Ascending aorta (tissue), 2 donors: ENCODE measurements around the gene GRAMD2B. TPM values are rescaled to one million over a fixed set of nuclear protein-coding genes. Genes with fewer than 3 reads are reported as not detected.

Experiments
- DNase-seq, 2 donors: peaks; one replicate each; pipeline ENCODE4 v3.0.0-alpha.2; 2019; ENCODE audit warnings: low spot score in 2 of 2
- H3K27ac ChIP-seq, 2 donors: fragments of 200-600 bp; sonication (generic); one replicate each; pipeline ENCODE4 v1.5.1; 2016 to 2017; ENCODE audit warnings: mild to moderate bottlenecking in 1 of 2
- H3K27me3 ChIP-seq: fragments of 200-600 bp; sonication (generic); one replicate; pipeline ENCODE4 v1.5.1; 2017
- H3K36me3 ChIP-seq, 2 donors: fragments of 200-600 bp; sonication (generic); one replicate each; pipeline ENCODE4 v1.5.1; 2016
- H3K4me1 ChIP-seq, 2 donors: fragments of 200-600 bp; sonication (generic); one replicate each; pipeline ENCODE4 v1.5.1; 2016 to 2017; ENCODE audit warnings: mild to moderate bottlenecking in 1 of 2
- H3K4me3 ChIP-seq, 2 donors: fragments of 200-600 bp; sonication (generic); one replicate each; pipeline ENCODE4 v1.5.1; 2016 to 2017; ENCODE audit warnings: mild to moderate bottlenecking in 1 of 2
- H3K9me3 ChIP-seq, 2 donors: fragments of 200-600 bp; sonication (generic); one replicate each; pipeline ENCODE4 v1.5.1; 2016
- CTCF ChIP-seq, 3 experiments: fragments of 200-600 bp in 2 of 3; fragments of 450-650 bp in 1 of 3; sonication (generic) in 2 of 3; IDR thresholded peaks; one replicate each; pipeline ENCODE4 v1.5.1; 2016 to 2019; ENCODE audit warnings: antibody characterized with exemption in 3 of 3, mild to moderate bottlenecking in 1 of 3, moderate library complexity in 1 of 3
- intact Hi-C: fragments of 100-400 bp; cut with DNase I; formaldehyde crosslinking; loops from one replicate; pipeline ENCODE4 v1.15.1; 2023
- total RNA-seq: library from RNA; depleted of rRNA; stranded (reverse); fragments of >200 nt; gene quantifications from one replicate; pipeline ENCODE4 v1.1.0, GENCODE V29; 2016

The GRAMD2B gene
- total RNA-seq, 1 donor from 2014 or later: 55.6 TPM

DNA sequence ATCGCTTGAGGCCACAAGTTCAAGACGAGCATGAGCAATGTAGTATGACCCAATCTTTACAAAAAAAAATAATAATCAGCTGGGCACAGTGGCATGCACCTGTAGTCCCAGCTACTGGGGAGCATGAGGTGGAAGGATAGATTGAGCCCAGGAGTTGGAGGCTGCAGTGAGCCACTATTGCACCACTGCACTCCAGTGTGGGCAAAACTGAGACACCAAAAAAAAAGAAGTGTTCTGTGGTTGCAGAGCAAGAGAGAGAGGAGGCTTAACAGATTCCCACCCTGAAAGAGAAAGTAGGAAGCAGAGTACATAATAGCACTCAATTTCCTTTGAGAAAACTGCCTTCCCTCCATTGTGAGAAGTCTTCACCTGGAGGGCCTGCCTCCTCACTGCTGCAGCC is 119.2 kb downstream of the GRAMD2B start:
- Histone ChIP-seq H3K9me3 (no peaks in the 10 kb centered on the region), H3K27me3 (no peaks in the 10 kb centered on the region), H3K36me3 (peaks cover 8 to 21% of the 10 kb centered on the region in 2 donors), H3K4me3 (no peak overlapping the region), H3K4me1 (peaks cover 0 to 6% of the 10 kb centered on the region in 2 donors), H3K27ac (no peak overlapping the region)
- no peak for TF ChIP-seq CTCF (IDR thresholded peaks at IDR 0.05)
- no peak for DNase-seq
- intact Hi-C loops: no loop called here

GRCh38 chr5:126543009-126543408 is 119.8 kb downstream of the GRAMD2B start:
- Histone ChIP-seq H3K27ac (no peak overlapping the region), H3K27me3 (no peaks in the 10 kb centered on the region), H3K4me3 (no peak overlapping the region), H3K4me1 (peaks cover 0 to 6% of the 10 kb centered on the region in 2 donors), H3K9me3 (no peaks in the 10 kb centered on the region), H3K36me3 (peaks cover 8 to 26% of the 10 kb centered on the region in 2 donors)
- intact Hi-C loops: no loop called here
- no peak for TF ChIP-seq CTCF (IDR thresholded peaks at IDR 0.05)
- no peak for DNase-seq

- no peak for DNase-seq
- H3K9me3 ChIP-seq: no peaks in the 10 kb centered on the region
- H3K27me3 ChIP-seq: no peaks in the 10 kb centered on the region
- intact Hi-C loops: no loop called here
- H3K4me1 ChIP-seq: peaks cover 0 to 4% of the 10 kb centered on the region in 2 donors
- H3K36me3 ChIP-seq: peaks cover 12 to 32% of the 10 kb centered on the region in 2 donors
- H3K4me3 ChIP-seq: no peak overlapping the region
- no peak for TF ChIP-seq CTCF (IDR thresholded peaks at IDR 0.05)
- no peak overlapping the region for H3K27ac ChIP-seq
These were observed 120.5 kb downstream of the GRAMD2B start for GRCh38 chr5:126543660-126544059.

Other genes with a start within 250 kb of the GRAMD2B start
- 1.4 TPM for gene ALDH7A1, start 171.8 kb downstream of the GRAMD2B start, total RNA-seq
- gene PHAX, start 177.5 kb downstream of the GRAMD2B start, total RNA-seq: 19.3 TPM